Measurements from ENCODE around the gene PLN. TPM values are rescaled to one million over a fixed set of nuclear protein-coding genes. Genes with fewer than 3 reads are reported as not detected.

Gene PLN
- total RNA-seq, 2 donors from 2014 or later = 560 to 1,831 TPM

GRCh38 chr6:118586746-118587485 is 38.8 kb downstream of the PLN start:
- Histone ChIP-seq H3K9me3 (no peaks in the 10 kb centered on the region), H3K36me3 (no peaks in the 10 kb centered on the region), H3K4me1 (peaks cover 0 to 37% of the 10 kb centered on the region in 2 donors), H3K4me3 (no peak overlapping the region), H3K27ac (no peak overlapping the region), H3K27me3 (no peaks in the 10 kb centered on the region)
- TF ChIP-seq CTCF (IDR thresholded peaks at IDR 0.05) = no peak
- DNase-seq (ENCODE audit: low spot score) = no peak

DNA sequence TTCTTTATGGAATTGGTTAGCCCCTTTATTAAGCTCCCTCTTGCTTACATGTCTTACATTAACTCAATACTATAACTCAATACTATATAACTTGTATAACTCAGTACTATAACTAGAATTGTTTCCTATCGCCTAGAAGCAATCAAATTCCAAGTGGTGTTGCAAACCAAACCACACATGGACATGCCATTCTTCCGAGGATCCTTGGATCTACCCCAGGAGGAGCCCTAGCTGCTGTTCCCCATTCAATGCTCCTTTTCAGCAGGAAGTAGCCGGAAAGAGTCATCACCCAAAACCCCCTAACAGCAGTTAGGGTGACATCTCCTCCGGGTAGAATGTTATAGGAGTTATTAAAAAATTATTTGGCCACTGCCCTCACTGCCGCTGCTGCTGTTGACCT is 40.5 kb downstream of the PLN start:
- TF ChIP-seq CTCF (IDR thresholded peaks at IDR 0.05) = no peak
- Histone ChIP-seq H3K27ac (no peak overlapping the region), H3K4me1 (peaks cover 0 to 34% of the 10 kb centered on the region in 2 donors), H3K27me3 (no peaks in the 10 kb centered on the region), H3K36me3 (no peaks in the 10 kb centered on the region), H3K4me3 (no peak overlapping the region), H3K9me3 (no peaks in the 10 kb centered on the region)
- no peak for DNase-seq (ENCODE audit: low spot score)

DNA sequence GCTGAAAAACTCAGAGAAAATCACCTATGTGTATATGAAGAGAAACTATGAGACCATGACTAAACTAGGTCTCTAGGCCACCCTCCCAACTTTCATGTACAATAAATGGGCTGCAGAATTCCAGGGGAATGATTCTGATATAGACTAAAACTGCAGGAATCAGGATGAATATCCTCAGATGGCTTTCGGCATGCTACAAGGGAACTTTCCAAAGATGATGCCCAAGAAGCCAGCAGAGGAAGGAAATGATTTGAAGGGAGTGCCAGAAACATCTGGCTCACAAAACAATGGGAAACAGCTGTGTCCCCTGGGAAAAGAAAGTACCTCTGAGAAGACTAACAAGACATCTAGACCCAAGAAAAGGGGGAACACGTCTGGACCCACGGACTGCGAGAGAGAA is 41.1 kb downstream of the PLN start:
- H3K36me3 ChIP-seq = no peaks in the 10 kb centered on the region
- no peak for TF ChIP-seq CTCF (IDR thresholded peaks at IDR 0.05)
- peaks cover 0 to 34% of the 10 kb centered on the region in 2 donors for H3K4me1 ChIP-seq
- H3K27ac ChIP-seq = no peak overlapping the region
- no peak for DNase-seq (ENCODE audit: low spot score)
- H3K4me3 ChIP-seq = no peak overlapping the region
- H3K27me3 ChIP-seq = no peaks in the 10 kb centered on the region
- H3K9me3 ChIP-seq = no peaks in the 10 kb centered on the region

- H3K27me3 ChIP-seq = no peaks in the 10 kb centered on the region
- H3K4me3 ChIP-seq = no peak overlapping the region
- H3K9me3 ChIP-seq = no peaks in the 10 kb centered on the region
- TF ChIP-seq CTCF (IDR thresholded peaks at IDR 0.05) = no peak
- DNase-seq (ENCODE audit: low spot score) = no peak
- no peaks in the 10 kb centered on the region for H3K36me3 ChIP-seq
- no peak overlapping the region for H3K27ac ChIP-seq
- H3K4me1 ChIP-seq = peaks cover 0 to 34% of the 10 kb centered on the region in 2 donors
Observed at GRCh38 chr6:118589649-118590365, 41.7 kb downstream of the PLN start.

DNA sequence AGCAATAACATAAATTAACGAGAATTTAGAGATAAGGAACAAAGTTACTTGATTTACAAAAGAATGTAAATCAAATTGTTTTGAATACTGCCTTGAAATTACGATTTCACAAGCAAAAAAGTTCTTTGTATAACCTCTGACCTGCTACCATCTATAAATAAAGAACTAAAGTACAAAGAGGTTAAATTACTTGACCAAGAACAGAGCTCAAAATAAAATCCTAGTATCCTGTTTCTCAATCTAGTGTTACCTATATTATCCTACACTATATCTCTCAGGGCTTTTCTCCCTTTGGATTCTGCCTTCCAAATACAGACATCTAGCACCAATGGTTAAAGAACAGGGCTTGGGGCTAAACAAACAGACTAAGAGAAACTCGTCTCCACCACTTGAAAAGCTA is 43.8 kb downstream of the PLN start:
- no peak overlapping the region for H3K4me3 ChIP-seq

More for the DNA sequence above, 43.8 kb downstream of the PLN start:
- H3K27me3 ChIP-seq = no peaks in the 10 kb centered on the region
- no peak for TF ChIP-seq CTCF (IDR thresholded peaks at IDR 0.05)
- no peaks in the 10 kb centered on the region for H3K9me3 ChIP-seq
- peaks cover 0 to 22% of the 10 kb centered on the region in 2 donors for H3K4me1 ChIP-seq
- H3K27ac ChIP-seq = no peak overlapping the region
- H3K36me3 ChIP-seq = no peaks in the 10 kb centered on the region
- no peak for DNase-seq (ENCODE audit: low spot score)
